Cardiac fibroblast (primary cell): ENCODE data around the gene GPRC5B.
A peak's percentile ranks its signal among the peaks of the same experiment; 100 is the strongest.

Source experiments
- DNase-seq, 2 donors: peaks; one replicate each; pipeline versions ENCODE4 v3.0.0 to v3.0.0-alpha.2; 2010; ENCODE audit warnings: low read depth in 2 of 2
- H3K4me3 ChIP-seq, 2 donors: replicated peaks in 1 of 2; 1 replicate in 1 of 2; 2 replicates in 1 of 2; pipeline ENCODE4 v1.5.1; 2011; ENCODE audit warnings: low read depth in 2 of 2, low read length in 2 of 2, mild to moderate bottlenecking in 2 of 2, moderate library complexity in 1 of 2
- CTCF ChIP-seq: IDR thresholded peaks from one replicate; pipeline ENCODE4 v1.5.1; 2011; ENCODE audit warnings: low read depth, mild to moderate bottlenecking, low read length, inconsistent platforms

Gene GPRC5B

GRCh38 chr16:19835968-19836421, 48.7 kb downstream of the GPRC5B start:
- no peak overlapping the region for H3K4me3 ChIP-seq
- no peak for TF ChIP-seq CTCF
- peak in 1 of 2 donors; percentile 65 for DNase-seq

DNA sequence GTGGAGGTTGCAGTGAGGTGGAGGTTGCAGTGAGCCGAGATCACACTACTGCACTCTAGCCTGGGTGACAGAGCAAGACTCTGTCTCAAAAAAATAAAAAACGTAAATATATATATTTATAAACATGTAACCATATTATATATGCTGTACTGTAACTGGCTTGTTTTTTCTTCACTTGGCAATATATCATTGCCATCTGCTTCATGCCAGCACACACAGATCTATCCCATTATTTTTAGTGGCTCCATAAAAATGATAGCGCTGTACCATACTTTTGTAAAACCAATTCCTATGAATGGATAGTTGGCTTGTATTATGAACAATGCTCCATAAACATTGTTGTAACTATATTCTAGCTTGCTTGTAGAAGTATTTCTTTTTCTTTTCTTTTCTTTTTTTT, 49.5 kb downstream of the GPRC5B start:
- no peak overlapping the region for H3K4me3 ChIP-seq
- DNase-seq = no peak
- no peak for TF ChIP-seq CTCF

DNA sequence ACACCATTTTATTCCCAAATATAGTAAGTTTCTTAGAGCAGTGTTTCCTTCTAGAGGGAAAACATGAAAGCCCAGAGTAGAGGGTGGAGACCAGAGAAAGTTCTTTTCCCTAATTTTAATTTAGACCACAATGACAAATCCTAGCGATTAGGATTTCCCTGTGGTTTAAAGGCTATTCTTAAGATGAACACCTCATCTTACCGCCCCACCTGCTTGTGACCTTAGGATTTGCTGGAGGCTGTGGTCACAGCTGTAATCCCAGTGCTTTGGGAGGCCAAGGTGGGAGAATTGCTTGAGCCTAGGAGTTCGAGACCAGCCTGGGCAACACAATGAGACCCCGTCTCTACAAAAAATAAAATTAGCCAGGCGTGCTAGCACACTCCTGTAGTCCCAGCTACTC, 51.1 kb downstream of the GPRC5B start:
- no peak for DNase-seq
- TF ChIP-seq CTCF = no peak
- no peak overlapping the region for H3K4me3 ChIP-seq

DNA sequence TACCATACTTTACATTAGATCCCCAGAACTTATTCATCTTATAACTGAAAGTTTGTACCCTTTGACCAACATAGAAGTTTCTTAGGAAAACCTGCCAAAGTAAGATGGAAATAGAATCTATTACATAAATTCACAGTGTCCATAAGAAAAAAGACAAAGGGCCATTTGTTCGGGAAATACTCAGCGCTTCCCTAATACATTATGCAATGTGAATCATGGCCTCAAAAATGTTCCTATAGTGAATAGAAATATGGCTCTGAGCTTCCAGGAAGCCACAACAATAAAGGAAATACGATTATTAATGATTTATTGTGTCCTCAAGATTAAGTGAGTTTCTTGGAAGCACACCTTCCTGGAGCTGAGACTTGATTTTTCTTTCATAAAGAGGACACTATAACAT, 51.5 kb downstream of the GPRC5B start:
- TF ChIP-seq CTCF = no peak
- no peak for DNase-seq
- no peak overlapping the region for H3K4me3 ChIP-seq

DNA sequence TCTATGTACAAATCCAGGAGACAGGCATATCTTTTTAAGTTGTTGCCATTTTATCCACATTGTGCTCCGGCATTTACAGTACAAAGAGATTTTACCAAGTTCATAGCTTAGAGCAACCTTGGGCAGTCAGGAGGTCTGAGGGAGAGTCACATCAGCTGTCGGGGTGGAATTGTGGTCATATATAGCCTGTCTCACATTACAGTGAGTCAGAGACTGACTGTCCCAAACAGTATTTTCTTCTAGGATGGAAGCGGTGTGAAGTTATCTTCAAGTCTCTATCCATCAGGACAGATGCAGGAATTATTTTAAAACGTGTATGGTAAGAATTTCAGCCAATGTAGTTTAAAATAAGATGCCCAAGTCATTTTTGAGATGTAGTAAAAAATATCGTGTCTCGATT, 53.0 kb downstream of the GPRC5B start:
- no peak for TF ChIP-seq CTCF
- H3K4me3 ChIP-seq = no peak overlapping the region
- peak; percentile 54 to 82 for DNase-seq

DNA sequence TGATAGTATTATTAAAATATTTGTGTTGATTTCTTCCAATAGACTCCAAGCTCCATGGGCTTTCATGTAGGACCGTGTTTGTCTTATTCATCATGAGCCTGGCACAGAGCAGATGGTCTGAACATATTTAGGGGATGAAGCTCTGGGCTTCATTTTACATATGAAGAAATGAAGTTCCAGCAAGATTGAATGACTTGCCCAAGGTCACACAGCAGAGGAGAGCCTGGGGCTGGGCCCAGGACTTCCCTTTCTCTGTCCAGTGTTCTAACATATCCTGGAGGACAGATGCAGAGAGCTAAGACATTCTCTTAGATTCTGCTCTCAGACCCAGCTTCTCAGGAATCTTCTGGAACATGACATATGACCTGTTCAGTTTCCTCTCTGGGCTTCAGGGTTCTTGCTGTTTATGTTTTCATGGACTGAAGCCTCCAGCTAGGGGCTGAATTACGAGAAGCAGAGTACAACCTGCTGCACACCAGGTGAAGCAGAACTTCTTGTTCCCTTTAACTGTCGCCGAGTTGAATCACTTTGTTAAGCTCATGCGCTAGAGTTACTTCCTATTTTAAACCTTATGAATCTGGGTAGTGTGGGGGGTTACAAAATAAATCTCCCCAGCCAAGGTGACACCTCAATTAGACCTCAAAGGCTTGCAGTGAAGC, 53.6 kb downstream of the GPRC5B start:
- DNase-seq = no peak
- no peak overlapping the region for H3K4me3 ChIP-seq
- TF ChIP-seq CTCF = no peak
